SK-N-SH treated with all-trans-retinoic acid at 6 μM for 48 hours (cell line): ENCODE measurements around the gene GCN1.

Source experiments
- ATAC-seq: fragments of 200-7000 bp; cut with Tn5 transposase; 3 replicates; pipeline ENCODE4 v1.9.1; 2020; ENCODE audit warnings: mild to moderate bottlenecking, moderate library complexity
- ARNTL ChIP-seq: fragments of 450-650 bp; formaldehyde crosslinking; IDR thresholded peaks from 2 replicates; pipeline ENCODE4 v1.5.0; 2020; ENCODE audit warnings: low read depth, mild to moderate bottlenecking, moderate library complexity, borderline replicate concordance
- BACH2 ChIP-seq: fragments of 250-450 bp; sonication (Bioruptor Pico); IDR thresholded peaks from 2 replicates; pipeline ENCODE4 v1.9.0; 2021; ENCODE audit warnings: mild to moderate bottlenecking, borderline replicate concordance
- CSDC2 ChIP-seq: fragments of 250-450 bp; sonication (Bioruptor Pico); IDR thresholded peaks from 2 replicates; pipeline ENCODE4 v1.5.0; 2020; ENCODE audit warnings: mild to moderate bottlenecking, moderate library complexity
- CSRNP3 ChIP-seq: fragments of 250-450 bp; sonication (Bioruptor Pico); IDR thresholded peaks from 2 replicates; pipeline ENCODE4 v1.5.1; 2021; ENCODE audit warnings: mild to moderate bottlenecking, moderate library complexity
- ESRRG ChIP-seq: fragments of 250-450 bp; sonication (Bioruptor Pico); IDR thresholded peaks from 2 replicates; pipeline ENCODE4 v1.6.1; 2021; ENCODE audit warnings: mild to moderate bottlenecking
- GLIS3 ChIP-seq: fragments of 250-450 bp; sonication (Bioruptor Pico); IDR thresholded peaks from 2 replicates; pipeline ENCODE4 v1.5.0; 2020; ENCODE audit warnings: mild to moderate bottlenecking, moderate library complexity
- ISL1 ChIP-seq: fragments of 250-450 bp; sonication (Bioruptor Pico); IDR thresholded peaks from 2 replicates; pipeline ENCODE4 v2.1.2; 2022; ENCODE audit warnings: mild to moderate bottlenecking, moderate library complexity
- OSR1 ChIP-seq: fragments of 250-450 bp; sonication (Bioruptor Pico); IDR thresholded peaks from 2 replicates; pipeline ENCODE4 v1.8.0; 2022; ENCODE audit warnings: moderate library complexity, mild to moderate bottlenecking, inconsistent platforms
- PATZ1 ChIP-seq: fragments of 250-450 bp; sonication (Bioruptor Pico); IDR thresholded peaks from 2 replicates; pipeline ENCODE4 v1.8.0; 2020; ENCODE audit warnings: mild to moderate bottlenecking, moderate library complexity, borderline replicate concordance
- POU6F1 ChIP-seq: fragments of 250-450 bp; sonication (Bioruptor Pico); IDR thresholded peaks from 2 replicates; pipeline ENCODE4 v1.8.0; 2021; ENCODE audit warnings: low read depth, mild to moderate bottlenecking, moderate library complexity, borderline replicate concordance
- PPARA ChIP-seq: fragments of 250-450 bp; sonication (Bioruptor Pico); IDR thresholded peaks from 2 replicates; pipeline ENCODE4 v1.5.0; 2020; ENCODE audit warnings: mild to moderate bottlenecking, borderline replicate concordance
- RARB ChIP-seq: fragments of 250-450 bp; sonication (Bioruptor Pico); IDR thresholded peaks from 2 replicates; pipeline ENCODE4 v1.8.0; 2021; ENCODE audit warnings: mild to moderate bottlenecking, moderate library complexity
- SNAI2 ChIP-seq: fragments of 250-450 bp; sonication (Bioruptor Pico); IDR thresholded peaks from 2 replicates; pipeline ENCODE4 v1.5.0; 2020; ENCODE audit warnings: mild to moderate bottlenecking, moderate library complexity
- TCF4 ChIP-seq: fragments of 250-450 bp; sonication (Bioruptor Pico); IDR thresholded peaks from 2 replicates; pipeline ENCODE4 v1.8.0; 2021; ENCODE audit warnings: mild to moderate bottlenecking, moderate library complexity, borderline replicate concordance
- TOX ChIP-seq: fragments of 250-450 bp; sonication (Bioruptor Pico); IDR thresholded peaks from 2 replicates; pipeline ENCODE4 v1.8.0; 2021; ENCODE audit warnings: mild to moderate bottlenecking, moderate library complexity, borderline replicate concordance
- TSHZ2 ChIP-seq: fragments of 250-450 bp; sonication (Bioruptor Pico); IDR thresholded peaks from 2 replicates; pipeline ENCODE4 v1.5.0; 2020; ENCODE audit warnings: mild to moderate bottlenecking, moderate library complexity
- ZC3H10 ChIP-seq: fragments of 250-450 bp; sonication (Bioruptor Pico); IDR thresholded peaks from 2 replicates; pipeline ENCODE4 v1.5.1; 2021; ENCODE audit warnings: mild to moderate bottlenecking, moderate library complexity
- ZFP3 ChIP-seq: fragments of 250-450 bp; sonication (Bioruptor Pico); IDR thresholded peaks from 2 replicates; pipeline ENCODE4 v1.5.0; 2020; ENCODE audit warnings: mild to moderate bottlenecking, moderate library complexity
- ZFP30 ChIP-seq: fragments of 450-650 bp; formaldehyde crosslinking; IDR thresholded peaks from 2 replicates; pipeline ENCODE4 v1.5.0; 2022; ENCODE audit warnings: mild to moderate bottlenecking, moderate library complexity
- ZNF565 ChIP-seq: fragments of 450-650 bp; formaldehyde crosslinking; conservative IDR thresholded peaks from 2 replicates; pipeline ENCODE4 v1.5.0; 2020; ENCODE audit warnings: low read depth, mild to moderate bottlenecking, moderate library complexity
- ZNF70 ChIP-seq: fragments of 450-650 bp; formaldehyde crosslinking; IDR thresholded peaks from 2 replicates; pipeline ENCODE4 v1.5.0; 2020; ENCODE audit warnings: mild to moderate bottlenecking, moderate library complexity
- ZNF8 ChIP-seq: fragments of 450-650 bp; formaldehyde crosslinking; IDR thresholded peaks from 2 replicates; pipeline ENCODE4 v1.5.0; 2020; ENCODE audit warnings: mild to moderate bottlenecking, moderate library complexity

GCN1 gene

GRCh38 chr12:120172053-120172452 is 22.5 kb downstream of the GCN1 start:
- no peak for TF ChIP-seq TSHZ2
- TF ChIP-seq PPARA = no peak
- no peak for TF ChIP-seq SNAI2 (CRISPR knock-in tag)
- TF ChIP-seq CSRNP3 (CRISPR knock-in tag) = no peak
- no peak for TF ChIP-seq ZC3H10
- no peak for TF ChIP-seq ZNF70
- no peak for TF ChIP-seq OSR1 (CRISPR knock-in tag)
- TF ChIP-seq ESRRG (CRISPR knock-in tag) = no peak
- no peak for TF ChIP-seq CSDC2 (CRISPR knock-in tag)
- no peak for TF ChIP-seq ZNF8
- no peak for TF ChIP-seq ZFP3 (CRISPR knock-in tag)
- TF ChIP-seq ZNF565 = no peak
- TF ChIP-seq PATZ1 (CRISPR knock-in tag) = no peak
- no peak for TF ChIP-seq RARB
- no peak for TF ChIP-seq TCF4 (CRISPR knock-in tag)
- TF ChIP-seq ZFP30 (CRISPR knock-in tag) = no peak
- TF ChIP-seq ARNTL (CRISPR knock-in tag) = no peak
- TF ChIP-seq, all 23 proteins: peak for 0
- ATAC-seq = no peak

- TF ChIP-seq ARNTL (CRISPR knock-in tag) = no peak
- TF ChIP-seq ZNF565 = no peak
- TF ChIP-seq GLIS3 = no peak
- no peak for TF ChIP-seq ISL1 (CRISPR knock-in tag)
- no peak for TF ChIP-seq OSR1 (CRISPR knock-in tag)
- no peak for TF ChIP-seq BACH2 (CRISPR knock-in tag)
- TF ChIP-seq RARB = no peak
- no peak for TF ChIP-seq PATZ1 (CRISPR knock-in tag)
- no peak for TF ChIP-seq SNAI2 (CRISPR knock-in tag)
- no peak for TF ChIP-seq ESRRG (CRISPR knock-in tag)
- TF ChIP-seq ZFP30 (CRISPR knock-in tag) = no peak
- TF ChIP-seq POU6F1 (CRISPR knock-in tag) = no peak
- no peak for TF ChIP-seq PPARA
- TF ChIP-seq ZNF8 = no peak
- ATAC-seq = no peak
Measured at GRCh38 chr12:120170631-120171030, 23.9 kb downstream of the GCN1 start.

GRCh38 chr12:120169946-120170345 is 24.6 kb downstream of the GCN1 start:
- no peak for ATAC-seq
- TF ChIP-seq BACH2 (CRISPR knock-in tag) (no peak), ZFP3 (CRISPR knock-in tag) (no peak), ZC3H10 (no peak), TSHZ2 (no peak), ARNTL (CRISPR knock-in tag) (no peak), TOX (CRISPR knock-in tag) (no peak), POU6F1 (CRISPR knock-in tag) (no peak), PATZ1 (CRISPR knock-in tag) (no peak)
